Endothelial cell (in vitro differentiated cells): ENCODE data around the gene S100A16. TPM values are rescaled to one million over a fixed set of nuclear protein-coding genes. Genes with fewer than 3 reads are reported as not detected.

Source experiments
- DNase-seq: peaks from one replicate; pipeline ENCODE4 v3.0.0; 2021; ENCODE audit warnings: low spot score
- H3K27ac Mint-ChIP-seq: one replicate; pipeline ENCODE4 v1.8.0; 2021; ENCODE audit warnings: mixed read lengths, inconsistent platforms; ENCODE audit not compliant: unreplicated experiment
- H3K27me3 Mint-ChIP-seq: one replicate; pipeline ENCODE4 v1.8.0; 2021; ENCODE audit warnings: mild to moderate bottlenecking, moderate library complexity, mixed read lengths, inconsistent platforms; ENCODE audit not compliant: unreplicated experiment
- H3K36me3 Mint-ChIP-seq: one replicate; pipeline ENCODE4 v1.8.0; 2021; ENCODE audit warnings: mild to moderate bottlenecking, low read depth, mixed read lengths, inconsistent platforms; ENCODE audit not compliant: unreplicated experiment
- H3K4me1 Mint-ChIP-seq: one replicate; pipeline ENCODE4 v1.8.0; 2021; ENCODE audit warnings: mild to moderate bottlenecking, mixed read lengths, inconsistent platforms; ENCODE audit not compliant: unreplicated experiment
- H3K4me3 Mint-ChIP-seq: one replicate; pipeline ENCODE4 v1.8.0; 2021; ENCODE audit warnings: mild to moderate bottlenecking, mixed read lengths, inconsistent platforms; ENCODE audit not compliant: unreplicated experiment
- H3K9me3 Mint-ChIP-seq: one replicate; pipeline ENCODE4 v1.8.0; 2021; ENCODE audit warnings: mixed read lengths, inconsistent platforms; ENCODE audit not compliant: unreplicated experiment
- total RNA-seq: library from RNA; stranded (reverse); fragmentation: NEBNext Ultra II Directional; extraction: Animal tissue kit (Norgen Biotek cat#: 25700); gene quantifications from one replicate; pipeline ENCODE4 v1.2.1, GENCODE V29; 2021; ENCODE audit not compliant: unreplicated experiment
- TF ChIP-seq, protein P1 (sequence below): fragments of 200-600 bp; sonication (generic); IDR thresholded peaks from one replicate; pipeline ENCODE4 v1.5.0; 2021; ENCODE audit warnings: antibody characterized with exemption; ENCODE audit not compliant: unreplicated experiment

Gene S100A16
- total RNA-seq, 1 donor from 2014 or later, result 363 TPM

GRCh38 chr1:153573351-153573750 is 39.6 kb downstream of the S100A16 start:
- H3K4me3 Mint-ChIP-seq, result no peak overlapping the region

DNA sequence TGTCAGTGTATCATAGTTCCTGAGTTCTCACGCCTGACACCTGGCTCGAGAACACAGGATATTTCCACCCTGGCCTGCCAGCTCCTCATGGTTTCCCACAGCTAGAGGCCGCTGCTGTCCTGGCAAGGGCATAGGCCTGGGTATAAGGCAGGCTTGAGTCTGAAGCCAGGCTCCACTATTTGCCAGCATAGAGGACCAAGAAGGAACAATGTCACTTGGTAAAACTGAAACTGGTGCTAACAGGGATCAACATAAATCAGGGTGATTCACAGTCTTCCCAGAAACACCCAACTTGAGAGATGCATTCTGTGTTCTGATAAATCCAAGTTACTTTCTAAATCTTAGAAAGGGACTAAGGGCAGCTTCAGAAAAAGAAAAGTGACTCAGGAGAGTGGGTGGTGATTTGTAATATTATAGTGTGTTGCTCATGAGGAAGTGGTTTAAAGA is 40.3 kb downstream of the S100A16 start:
- H3K9me3 Mint-ChIP-seq, result no peaks in the 10 kb centered on the region
- peak; percentile 64 for DNase-seq
- no peak overlapping the region for H3K4me3 Mint-ChIP-seq
- peaks cover 10% of the 10 kb centered on the region for H3K27me3 Mint-ChIP-seq
- TF ChIP-seq, protein P1, sequence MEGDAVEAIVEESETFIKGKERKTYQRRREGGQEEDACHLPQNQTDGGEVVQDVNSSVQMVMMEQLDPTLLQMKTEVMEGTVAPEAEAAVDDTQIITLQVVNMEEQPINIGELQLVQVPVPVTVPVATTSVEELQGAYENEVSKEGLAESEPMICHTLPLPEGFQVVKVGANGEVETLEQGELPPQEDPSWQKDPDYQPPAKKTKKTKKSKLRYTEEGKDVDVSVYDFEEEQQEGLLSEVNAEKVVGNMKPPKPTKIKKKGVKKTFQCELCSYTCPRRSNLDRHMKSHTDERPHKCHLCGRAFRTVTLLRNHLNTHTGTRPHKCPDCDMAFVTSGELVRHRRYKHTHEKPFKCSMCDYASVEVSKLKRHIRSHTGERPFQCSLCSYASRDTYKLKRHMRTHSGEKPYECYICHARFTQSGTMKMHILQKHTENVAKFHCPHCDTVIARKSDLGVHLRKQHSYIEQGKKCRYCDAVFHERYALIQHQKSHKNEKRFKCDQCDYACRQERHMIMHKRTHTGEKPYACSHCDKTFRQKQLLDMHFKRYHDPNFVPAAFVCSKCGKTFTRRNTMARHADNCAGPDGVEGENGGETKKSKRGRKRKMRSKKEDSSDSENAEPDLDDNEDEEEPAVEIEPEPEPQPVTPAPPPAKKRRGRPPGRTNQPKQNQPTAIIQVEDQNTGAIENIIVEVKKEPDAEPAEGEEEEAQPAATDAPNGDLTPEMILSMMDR, result no peak
- no peaks in the 10 kb centered on the region for H3K36me3 Mint-ChIP-seq
- H3K27ac Mint-ChIP-seq, result no peak overlapping the region
- H3K4me1 Mint-ChIP-seq, result peaks cover 23% of the 10 kb centered on the region

More at GRCh38 chr1:153573351-153573750, 39.6 kb downstream of the S100A16 start:
- TF ChIP-seq, protein P1, result no peak
- Mint-ChIP-seq H3K9me3 (no peaks in the 10 kb centered on the region), H3K4me1 (peaks cover 16% of the 10 kb centered on the region), H3K36me3 (no peaks in the 10 kb centered on the region), H3K27ac (no peak overlapping the region), H3K27me3 (peaks cover 10% of the 10 kb centered on the region)
- no peak for DNase-seq

GRCh38 chr1:153571706-153572105 is 41.2 kb downstream of the S100A16 start:
- Mint-ChIP-seq H3K27me3 (peaks cover 14% of the 10 kb centered on the region), H3K27ac (peak overlapping the region; percentile 34), H3K9me3 (no peaks in the 10 kb centered on the region), H3K4me1 (peaks cover 26% of the 10 kb centered on the region), H3K4me3 (no peak overlapping the region), H3K36me3 (no peaks in the 10 kb centered on the region)
- DNase-seq, result no peak
- TF ChIP-seq, protein P1, result no peak

DNA sequence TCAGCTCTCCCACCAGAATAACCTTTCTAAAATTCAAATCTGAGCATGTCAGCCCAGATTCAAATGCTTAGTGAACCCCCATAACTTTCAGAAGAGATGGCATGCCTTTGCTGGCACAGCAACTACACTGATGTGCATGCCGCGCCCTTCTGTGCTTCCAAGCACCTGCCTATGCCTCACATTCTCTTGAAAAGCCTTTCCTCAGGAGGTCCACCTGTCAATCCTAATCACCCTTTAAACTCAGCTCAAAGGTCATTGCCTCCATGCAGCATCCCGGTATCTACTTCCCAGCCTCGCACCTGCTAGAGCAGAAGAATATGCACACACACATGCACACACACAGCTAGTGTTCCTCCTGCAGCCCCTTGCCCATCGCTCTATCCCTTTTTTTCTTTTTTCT is 42.1 kb downstream of the S100A16 start:
- DNase-seq, result no peak
- TF ChIP-seq, protein P1, result no peak
- Mint-ChIP-seq H3K27ac (no peak overlapping the region), H3K4me1 (peaks cover 32% of the 10 kb centered on the region), H3K4me3 (no peak overlapping the region), H3K9me3 (no peaks in the 10 kb centered on the region), H3K36me3 (no peaks in the 10 kb centered on the region), H3K27me3 (peaks cover 15% of the 10 kb centered on the region)

DNA sequence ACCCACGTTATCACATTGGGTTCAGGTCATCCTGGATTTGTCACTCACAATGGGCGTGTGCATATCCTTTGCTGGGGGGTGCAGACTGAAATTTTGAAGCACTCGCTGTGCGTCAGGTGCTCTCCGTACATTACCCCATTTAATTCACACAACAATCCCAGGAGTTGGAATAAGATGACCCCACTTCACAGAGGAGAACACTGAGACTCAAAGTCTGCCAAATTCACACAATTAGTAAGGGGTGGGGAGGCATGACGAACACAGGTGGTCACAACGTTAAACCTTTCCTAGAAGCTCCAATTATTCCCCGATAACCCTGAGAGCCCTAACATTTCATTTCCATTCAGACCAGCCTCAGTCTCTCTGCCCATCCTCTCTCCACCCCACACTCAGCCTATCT is 43.5 kb downstream of the S100A16 start:
- Mint-ChIP-seq H3K27ac (no peak overlapping the region), H3K4me1 (peaks cover 35% of the 10 kb centered on the region), H3K27me3 (peaks cover 19% of the 10 kb centered on the region), H3K4me3 (no peak overlapping the region), H3K9me3 (no peaks in the 10 kb centered on the region), H3K36me3 (no peaks in the 10 kb centered on the region)
- TF ChIP-seq, protein P1, result no peak
- DNase-seq, result no peak
